T-helper 1 cell treated with Interleukin-12 subunit alpha and Interleukin-12 subunit beta and Interleukin-4 antibody, amounts not matched to agents 30 ng/mL and 1 ng/mL, for 36 hours (primary cell): ENCODE data around the gene A2M. TPM values are rescaled to one million over a fixed set of nuclear protein-coding genes. Genes with fewer than 3 reads are reported as not detected.

Experiments
- intact Hi-C: fragments of 100-400 bp; cut with micrococcal nuclease; formaldehyde crosslinking; loops from one replicate; pipeline ENCODE4 v1.15.1; 2024
- total RNA-seq: library from RNA; stranded (reverse); gene quantifications from 2 replicates; pipeline ENCODE4 v1.2.3, GENCODE V29; 2022

The A2M gene
- total RNA-seq, 1 donor from 2014 or later: not detected

- intact Hi-C loops: no loop called here
Measured at GRCh38 chr12:9099552-9100190, 16.0 kb downstream of the A2M start.

DNA sequence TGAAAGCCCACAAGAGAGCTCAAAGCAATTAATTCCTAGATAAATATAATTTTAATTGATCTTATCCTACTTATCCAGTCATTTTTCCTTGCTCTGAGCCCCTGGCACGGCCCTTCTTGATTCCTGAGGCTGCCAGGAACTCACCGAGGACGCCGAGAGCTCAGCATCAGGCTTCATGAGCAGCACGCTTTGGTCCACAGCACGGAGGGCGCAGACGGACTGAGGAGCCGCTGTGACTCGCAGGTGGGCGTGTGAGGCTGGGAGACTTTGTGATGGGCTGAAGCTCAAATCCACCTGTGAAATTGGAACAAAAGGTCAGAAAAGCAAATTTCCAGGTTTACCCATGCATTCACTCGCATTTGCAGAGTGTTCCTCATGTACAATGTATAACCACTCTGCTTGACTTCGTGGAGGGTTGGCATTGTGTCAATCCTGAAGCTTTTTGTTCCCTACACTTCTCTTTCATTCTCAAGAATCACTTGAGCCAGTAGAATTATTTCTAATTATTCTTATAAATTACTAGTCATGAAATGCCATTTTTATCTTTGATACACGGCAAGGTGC is 17.2 kb downstream of the A2M start:
- intact Hi-C loops: no loop called here

DNA sequence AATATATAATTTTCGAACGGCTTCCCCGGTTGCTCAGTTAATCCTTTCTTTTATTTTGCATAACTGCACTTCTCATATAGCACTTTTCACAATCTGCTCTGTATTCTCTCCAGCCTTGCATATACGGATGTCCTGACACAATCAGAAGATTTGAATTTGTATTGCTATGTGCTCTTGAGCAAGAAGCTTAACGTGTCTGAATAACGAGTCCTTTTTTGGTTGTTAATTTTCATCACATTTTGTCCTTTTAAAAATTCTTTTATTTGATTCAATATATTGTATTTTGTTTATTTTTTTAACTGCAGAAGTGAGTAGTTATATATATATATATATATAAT is 17.6 kb downstream of the A2M start:
- intact Hi-C loops: no loop called here

GRCh38 chr12:9096563-9097176 is 19.0 kb downstream of the A2M start:
- intact Hi-C loops: no loop called here

DNA sequence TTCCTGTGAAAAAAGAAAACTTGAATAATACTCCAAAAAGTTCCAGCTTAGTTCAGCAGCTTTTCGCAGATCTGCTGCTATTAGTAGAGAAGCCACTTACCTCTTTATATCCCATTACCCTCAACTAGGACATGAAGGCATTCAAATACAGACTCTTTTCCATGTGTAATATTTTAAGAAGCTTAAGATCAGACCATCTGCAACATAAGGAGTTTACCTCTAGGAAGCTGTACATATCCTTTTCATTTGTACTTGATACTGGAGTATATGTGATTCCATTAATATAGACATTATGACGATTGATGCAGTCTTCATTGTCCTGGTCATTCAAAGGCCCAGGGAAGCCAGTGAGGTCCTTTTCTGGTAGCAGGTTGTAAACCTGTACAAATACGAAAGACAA is 20.4 kb downstream of the A2M start:
- intact Hi-C loops: no loop called here

- intact Hi-C loops: no loop called here
Measured at GRCh38 chr12:9094512-9095206, 21.1 kb downstream of the A2M start.

- intact Hi-C loops: no loop called here
Measured at GRCh38 chr12:9091891-9092598, 23.7 kb downstream of the A2M start.

DNA sequence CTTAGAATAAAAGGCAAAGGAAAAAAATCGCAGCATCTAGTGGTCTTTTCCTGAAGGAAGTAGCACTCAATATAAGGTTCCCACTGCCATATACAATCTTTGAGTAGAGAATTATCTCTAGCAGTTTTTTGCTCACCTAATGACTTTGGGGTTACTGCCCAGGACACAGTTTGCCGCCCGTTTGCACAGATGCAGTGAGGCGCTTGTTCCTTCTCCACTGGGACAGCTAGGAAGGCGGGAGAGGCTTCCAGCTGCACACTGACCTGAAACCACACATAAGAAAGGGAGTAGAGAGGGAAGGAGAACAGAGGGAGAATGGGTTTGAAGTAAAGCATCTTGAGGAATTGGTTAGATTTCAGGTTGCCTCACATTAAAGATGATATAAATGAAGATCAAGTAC is 25.5 kb downstream of the A2M start:
- intact Hi-C loops: no loop called here

GRCh38 chr12:9087087-9087835 is 28.5 kb downstream of the A2M start:
- intact Hi-C loops: no loop called here

- intact Hi-C loops: no loop called here
Measured at GRCh38 chr12:9086087-9086486, 29.6 kb downstream of the A2M start.

- intact Hi-C loops: no loop called here
Measured at GRCh38 chr12:9084417-9084816, 31.3 kb downstream of the A2M start.

- intact Hi-C loops: no loop called here
Measured at GRCh38 chr12:9083793-9084192, 31.9 kb downstream of the A2M start.

DNA sequence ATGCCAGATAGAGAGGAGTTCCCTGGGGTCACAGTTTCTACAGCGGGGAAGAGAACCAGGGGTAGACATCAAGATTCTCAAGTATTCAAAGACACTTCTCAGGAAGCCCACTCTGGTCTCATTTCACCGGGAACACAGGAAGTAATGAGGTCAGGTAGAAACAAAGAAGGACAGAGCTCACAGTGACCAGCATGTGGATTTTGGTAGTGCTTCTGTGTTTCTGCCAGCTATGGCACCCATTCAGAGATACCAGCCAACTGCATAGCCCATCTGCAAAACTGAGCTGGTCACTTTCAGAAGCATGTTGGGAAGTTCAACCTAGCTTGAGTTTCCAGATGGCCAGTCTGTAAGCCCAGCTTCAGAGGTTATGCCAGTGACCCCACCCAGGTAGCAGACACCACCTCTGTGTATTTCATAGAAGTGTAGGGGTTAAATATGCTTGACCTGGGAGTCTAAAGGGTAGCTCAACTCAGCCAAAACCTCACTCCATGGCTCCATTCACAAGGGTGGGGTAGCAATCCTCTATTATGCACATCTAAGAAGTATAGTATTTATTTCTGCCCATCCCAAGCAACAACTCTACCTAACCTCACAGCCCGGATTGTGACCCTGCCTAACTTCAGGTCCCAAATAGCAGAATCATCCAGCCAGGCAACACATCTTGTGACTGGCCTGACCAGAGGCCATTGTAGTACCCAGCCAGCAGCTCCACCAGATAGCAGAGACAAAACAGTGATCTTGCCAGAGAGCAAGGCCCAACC is 33.9 kb downstream of the A2M start:
- intact Hi-C loops: no loop called here

GRCh38 chr12:9079883-9080675 is 35.6 kb downstream of the A2M start:
- intact Hi-C loops: no loop called here

- intact Hi-C loops: no loop called here
Measured at GRCh38 chr12:9079082-9079481, 36.6 kb downstream of the A2M start.

DNA sequence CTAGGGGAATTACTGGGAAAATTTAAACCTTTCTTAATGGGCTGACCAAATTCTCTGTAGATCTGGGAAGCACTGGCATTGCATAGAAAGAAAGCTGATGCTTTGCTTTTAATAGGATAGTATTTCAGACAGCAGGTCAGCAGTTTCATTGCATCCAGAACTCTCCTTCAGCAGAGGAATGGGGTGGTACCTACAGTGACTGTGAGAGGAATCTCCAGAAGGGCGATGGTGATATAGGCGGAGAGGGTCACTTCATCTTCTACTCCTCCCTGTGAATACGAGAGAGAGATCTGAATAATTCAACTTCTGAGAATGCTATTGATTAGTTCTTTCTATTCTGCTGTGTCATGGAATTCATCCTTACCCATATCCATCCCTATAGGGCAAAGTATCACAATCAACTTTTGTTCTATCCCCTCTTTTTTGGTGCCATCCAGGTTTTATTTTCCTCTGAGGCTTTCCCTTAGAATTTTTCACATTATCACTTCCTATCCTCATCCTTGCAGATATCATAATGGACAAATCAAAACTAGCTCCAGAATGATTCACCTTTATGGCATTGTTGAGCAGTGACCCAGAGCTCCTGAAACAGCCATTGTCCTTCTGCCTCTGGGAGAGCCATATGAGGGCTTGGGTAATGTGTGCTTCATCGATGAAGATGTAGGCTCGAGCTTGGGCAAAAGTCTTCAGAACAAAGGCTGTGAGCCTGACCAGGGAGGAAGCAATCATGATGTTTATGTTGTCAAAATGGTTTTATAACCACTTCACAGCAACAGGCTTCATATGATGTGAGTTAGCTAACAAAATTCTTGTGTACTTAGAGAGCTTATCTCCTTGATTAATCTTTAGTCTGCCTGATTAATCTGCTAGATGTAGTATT is 38.3 kb downstream of the A2M start:
- intact Hi-C loops: no loop called here

DNA sequence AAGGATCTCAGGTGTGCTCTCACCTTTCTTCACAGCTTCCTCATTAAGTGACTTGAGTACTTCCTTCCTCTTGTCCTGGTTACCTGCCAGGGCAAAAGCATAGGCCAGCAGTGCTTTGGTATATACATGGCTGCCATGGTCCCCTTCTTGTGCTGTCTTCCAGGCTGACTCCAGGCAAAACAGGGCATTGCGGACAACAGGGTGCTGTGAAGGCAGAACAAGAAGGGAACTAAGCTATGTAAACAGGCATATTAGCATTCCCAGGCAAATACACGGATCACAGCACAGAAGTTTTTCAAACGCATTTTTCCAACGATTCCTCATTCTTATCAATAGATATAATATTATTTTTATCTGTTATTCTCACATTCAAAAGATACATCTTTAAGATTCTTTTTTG is 39.0 kb downstream of the A2M start:
- intact Hi-C loops: no loop called here

DNA sequence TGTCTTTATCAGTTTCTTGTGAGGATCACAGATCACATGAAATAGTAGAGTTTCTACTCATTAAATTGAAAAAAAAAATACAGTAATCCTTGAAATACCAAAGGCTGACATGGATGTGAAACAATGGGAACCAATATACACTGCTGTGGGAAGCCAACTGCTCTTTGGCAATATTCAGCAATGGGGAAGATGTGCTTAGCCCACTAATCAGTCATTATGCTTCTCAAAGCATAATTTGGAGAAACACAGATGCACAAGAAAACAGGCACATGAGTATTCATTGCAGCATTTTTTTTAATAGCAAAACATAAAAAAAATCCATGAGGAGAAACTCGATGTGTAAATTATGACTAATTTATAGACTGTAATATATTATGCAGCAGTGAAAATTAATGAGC is 40.6 kb downstream of the A2M start:
- intact Hi-C loops: no loop called here
